ENCODE measurements around the gene PDE4A. TPM values are rescaled to one million over a fixed set of nuclear protein-coding genes. Genes with fewer than 3 reads are reported as not detected.

Gene PDE4A
- total and polyA plus RNA-seq, 2 donors (not counting 3 experiments of a cell fraction or from before 2014, with no cell fraction given), result 3.8 to 10.0 TPM

- FAIRE-seq, result no peak
- H3K4me2 ChIP-seq (ENCODE audit: insufficient read depth, low read length), result peak overlapping the region; percentile 8
- no peak overlapping the region for H3K4me3 ChIP-seq (replicated peaks in 1 of 3; ENCODE audit: insufficient read depth in 1 of 3, low read depth in 1 of 3, low read length in 3 of 3)
- no peaks in the 10 kb centered on the region for H4K20me1 ChIP-seq (replicated peaks; ENCODE audit: control insufficient read depth, extremely low read depth, insufficient read depth, low read length)
- no TSS peak for BruUV-seq (replicated peaks)
- CTCF ChIA-PET, result interaction anchor here (1.0 to 2.2 kb wide), 4 partner anchors 13 to 181 kb away, joined by 4 to 12 read pairs (median 5); no protein-coding TSS in a partner anchor
- dilution Hi-C loops (cut with MboI; ENCODE audit: extremely low pct_ligation_motif_present, low sequenced_read_pairs), result no loop called here
- no peak overlapping the region for H2AFZ ChIP-seq (ENCODE audit: low read depth, low read length)
- peaks cover 44 to 56% of the 10 kb centered on the region in 2 experiments for H3K27me3 ChIP-seq (ENCODE audit: control insufficient read depth in 2 of 2, insufficient read depth in 2 of 2, low read length in 2 of 2)
- H3K9ac ChIP-seq (replicated peaks; ENCODE audit: extremely low read depth, insufficient read depth, low read length), result no peak overlapping the region
- H3K27ac ChIP-seq (ENCODE audit: insufficient read depth, low read depth, low read length), result no peak overlapping the region
- intact Hi-C loops (cut with micrococcal nuclease), result no loop called here
- TF ChIP-seq CTCF (IDR thresholded peaks at IDR 0.05; ENCODE audit: extremely low read depth in 1 of 2, insufficient read depth in 1 of 2, low read depth in 1 of 2, low read length in 2 of 2), result no peak
- no peak for TF ChIP-seq MYC (IDR thresholded peaks at IDR 0.05; ENCODE audit: low read depth, low read length)
- TF ChIP-seq POLR2A (IDR thresholded peaks at IDR 0.05; ENCODE audit: low read depth, low read length), result no peak
- no peak for TF ChIP-seq MAX (IDR thresholded peaks at IDR 0.05; ENCODE audit: insufficient read depth, insufficient read length)
- no peak for TF ChIP-seq JUN (IDR thresholded peaks at IDR 0.05; ENCODE audit: borderline replicate concordance, insufficient read depth, insufficient read length, low read depth)
- no peak for TF ChIP-seq POLR2AphosphoS5 (IDR thresholded peaks at IDR 0.05; ENCODE audit: insufficient read depth, low read depth, low read length)
- no peak for TF ChIP-seq GATA2 (IDR thresholded peaks at IDR 0.05; ENCODE audit: insufficient read depth, insufficient read length, low read depth, low read length)
- TF ChIP-seq FOS (IDR thresholded peaks at IDR 0.05; ENCODE audit: borderline replicate concordance, insufficient read depth, low read length), result no peak
- TF ChIP-seq EZH2 (IDR thresholded peaks at IDR 0.05; ENCODE audit: borderline replicate concordance, low read depth, low read length, severe bottlenecking), result no peak
- H3K36me3 ChIP-seq (ENCODE audit: control insufficient read depth in 2 of 2, extremely low read depth in 1 of 2, insufficient read depth in 2 of 2, low read length in 2 of 2), result no peaks in the 10 kb centered on the region
- H3K4me1 ChIP-seq (ENCODE audit: control insufficient read depth, extremely low read depth, insufficient read depth, low read length), result peaks cover 2% of the 10 kb centered on the region
- no peaks in the 10 kb centered on the region for H3K79me2 ChIP-seq (ENCODE audit: control insufficient read depth, insufficient read depth, low read length)
- no peaks in the 10 kb centered on the region for H3K9me1 ChIP-seq (replicated peaks; ENCODE audit: control insufficient read depth, extremely low read depth, insufficient read depth, low read length)
- DNase-seq (ENCODE audit: low read depth, low spot score), result no peak
- POLR2A ChIA-PET, result interaction anchor here (0.6 kb wide), 1 partner anchor 139 kb away, joined by 3 read pairs; no protein-coding TSS in a partner anchor
- no peaks in the 10 kb centered on the region for H3K9me3 ChIP-seq (replicated peaks; ENCODE audit: control insufficient read depth, insufficient read depth, low read length)
These were observed 98.4 kb downstream of the PDE4A start for GRCh38 chr19:10518444-10519361.

MicroRNAs encoded within 50 kb of the gene (microRNA counts, 767-probe panel; counts per million panel counts)
- microRNA hsa-miR-1181, result 723 counts per million, percentile 96 among the panel's probes with 10 or more counts

Small RNAs within 50 kb of the gene (microRNA-seq; reads per million reads assigned to microRNA genes)
- not detected for gene MIR1181 (ENCODE audit: borderline number of aligned reads, borderline replicate concordance)

Other genes with a start within 250 kb of the PDE4A start
- 154 and 165 TPM in 2 replicates for gene DNMT1, start 225.6 kb upstream of the PDE4A start, total RNA-seq
- gene DNMT1, start 225.6 kb upstream of the PDE4A start, polyA plus RNA-seq, result 48.9 and 53.4 TPM in 2 replicates
- gene S1PR2, start 189.2 kb upstream of the PDE4A start, total RNA-seq, result 1.0 and 1.3 TPM in 2 replicates
- gene S1PR2, start 189.2 kb upstream of the PDE4A start, polyA plus RNA-seq, result 0.70 and 1.3 TPM in 2 replicates
- gene MRPL4, start 168.3 kb upstream of the PDE4A start, total RNA-seq, result 69.4 and 70.4 TPM in 2 replicates
- gene MRPL4, start 168.3 kb upstream of the PDE4A start, polyA plus RNA-seq, result 118 and 144 TPM in 2 replicates
- gene ICAM1, start 149.4 kb upstream of the PDE4A start, total RNA-seq, result 7.1 and 20.5 TPM in 2 replicates
- 30.4 and 38.0 TPM in 2 replicates for gene ICAM1, start 149.4 kb upstream of the PDE4A start, polyA plus RNA-seq
- 0.49 TPM in 1 of 2 replicates, not detected in the other for gene ICAM4, start 133.6 kb upstream of the PDE4A start, total RNA-seq
- gene ICAM4, start 133.6 kb upstream of the PDE4A start, polyA plus RNA-seq, result 0.41 and 0.44 TPM in 2 replicates
- gene ICAM5, start 130.6 kb upstream of the PDE4A start, total RNA-seq, result 0.40 TPM in 1 of 2 replicates, not detected in the other
- 0.03 and 0.10 TPM in 2 replicates for gene ICAM5, start 130.6 kb upstream of the PDE4A start, polyA plus RNA-seq
- gene ZGLP1, start 110.7 kb upstream of the PDE4A start, total RNA-seq, result 2.9 and 5.3 TPM in 2 replicates
- 1.6 and 2.3 TPM in 2 replicates for gene ZGLP1, start 110.7 kb upstream of the PDE4A start, polyA plus RNA-seq
- 20.5 and 22.4 TPM in 2 replicates for gene FDX2, start 104.5 kb upstream of the PDE4A start, total RNA-seq
- 59.8 and 61.6 TPM in 2 replicates for gene FDX2, start 104.5 kb upstream of the PDE4A start, polyA plus RNA-seq
- gene RAVER1, start 87.0 kb upstream of the PDE4A start, total RNA-seq, result 47.6 and 55.1 TPM in 2 replicates
- 5.1 and 5.2 TPM in 2 replicates for gene RAVER1, start 87.0 kb upstream of the PDE4A start, polyA plus RNA-seq
- gene ICAM3, start 80.9 kb upstream of the PDE4A start, total RNA-seq, result 11.4 and 11.6 TPM in 2 replicates
- gene ICAM3, start 80.9 kb upstream of the PDE4A start, polyA plus RNA-seq, result 6.7 and 8.7 TPM in 2 replicates
- 138 and 142 TPM in 2 replicates for gene TYK2, start 40.0 kb upstream of the PDE4A start, total RNA-seq
- 92.9 and 93.7 TPM in 2 replicates for gene TYK2, start 40.0 kb upstream of the PDE4A start, polyA plus RNA-seq
- 275 and 300 TPM in 2 replicates for gene CDC37, start 17.0 kb upstream of the PDE4A start, total RNA-seq
- gene CDC37, start 17.0 kb upstream of the PDE4A start, polyA plus RNA-seq, result 366 and 372 TPM in 2 replicates
- gene KEAP1, start 82.8 kb downstream of the PDE4A start, total RNA-seq, result 78.2 and 81.4 TPM in 2 replicates
- gene KEAP1, start 82.8 kb downstream of the PDE4A start, polyA plus RNA-seq, result 91.1 and 107 TPM in 2 replicates
- gene S1PR5, start 96.9 kb downstream of the PDE4A start, total RNA-seq, result not detected in 2 replicates
- gene S1PR5, start 96.9 kb downstream of the PDE4A start, polyA plus RNA-seq, result not detected in 2 replicates
- 19.8 and 21.8 TPM in 2 replicates for gene ATG4D, start 123.4 kb downstream of the PDE4A start, total RNA-seq
- 24.9 and 29.6 TPM in 2 replicates for gene ATG4D, start 123.4 kb downstream of the PDE4A start, polyA plus RNA-seq
- 23.1 and 25.7 TPM in 2 replicates for gene KRI1, start 145.5 kb downstream of the PDE4A start, total RNA-seq
- gene KRI1, start 145.5 kb downstream of the PDE4A start, polyA plus RNA-seq, result 5.9 and 6.7 TPM in 2 replicates
- gene CDKN2D, start 148.4 kb downstream of the PDE4A start, total RNA-seq, result 5.0 and 5.9 TPM in 2 replicates
- gene CDKN2D, start 148.4 kb downstream of the PDE4A start, polyA plus RNA-seq, result 9.2 and 9.8 TPM in 2 replicates
- gene AP1M2, start 166.8 kb downstream of the PDE4A start, total RNA-seq, result not detected in 2 replicates
- 0.19 TPM in 1 of 2 replicates, not detected in the other for gene AP1M2, start 166.8 kb downstream of the PDE4A start, polyA plus RNA-seq
- 130 and 136 TPM in 2 replicates for gene SLC44A2, start 205.0 kb downstream of the PDE4A start, total RNA-seq
- 94.2 and 97.7 TPM in 2 replicates for gene SLC44A2, start 205.0 kb downstream of the PDE4A start, polyA plus RNA-seq
- 425 and 459 TPM in 2 replicates for gene ILF3, start 233.8 kb downstream of the PDE4A start, total RNA-seq
- gene ILF3, start 233.8 kb downstream of the PDE4A start, polyA plus RNA-seq, result 186 and 187 TPM in 2 replicates

Measured in endothelial cell of umbilical vein (primary cell).